HG02678 (cell line): ENCODE results near the gene CNOT9.

Experiments used
- ATAC-seq: cut with Tn5 transposase; IDR thresholded peaks from one replicate; pipeline ENCODE4 v1.9.1; 2021; ENCODE audit warnings: mild to moderate bottlenecking, moderate library complexity; ENCODE audit not compliant: unreplicated experiment

Gene CNOT9

DNA sequence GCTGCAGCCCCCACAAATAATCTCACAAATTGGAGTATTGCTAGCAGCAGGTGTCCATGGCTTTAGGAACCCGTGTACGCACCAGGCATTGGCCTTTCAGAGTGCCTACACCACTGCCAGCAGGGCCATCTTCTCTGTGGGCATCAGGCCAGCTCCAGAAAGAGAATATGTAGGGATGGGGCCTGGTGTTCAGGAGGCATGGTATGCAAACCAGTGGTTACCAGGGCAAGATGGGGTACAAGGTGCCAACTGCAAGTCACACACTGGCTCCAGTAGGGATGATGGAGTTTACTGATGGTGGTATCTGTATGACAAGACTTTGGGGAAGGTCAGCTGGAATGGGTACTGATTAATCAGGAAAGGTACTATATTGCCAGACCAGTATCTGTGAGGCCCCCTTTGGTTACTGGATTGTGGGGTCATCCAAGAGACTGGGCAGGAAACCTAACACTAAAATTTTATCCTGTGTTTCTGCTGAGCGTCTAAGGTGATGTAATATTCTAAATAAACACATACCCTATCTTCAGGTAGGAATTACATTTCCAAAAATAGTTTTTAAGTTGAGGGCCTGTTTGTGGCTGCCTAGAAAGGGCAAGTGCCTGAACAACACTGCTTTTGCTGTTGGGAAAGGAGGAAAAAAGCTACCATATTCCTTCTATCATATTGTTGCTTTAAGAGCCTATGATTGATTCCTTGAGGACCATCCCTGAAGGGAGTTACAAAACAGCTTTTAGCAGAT, 9.0 kb downstream of the CNOT9 start:
- no peak for ATAC-seq

GRCh38 chr2:218578272-218578877, 9.7 kb downstream of the CNOT9 start:
- no peak for ATAC-seq

DNA sequence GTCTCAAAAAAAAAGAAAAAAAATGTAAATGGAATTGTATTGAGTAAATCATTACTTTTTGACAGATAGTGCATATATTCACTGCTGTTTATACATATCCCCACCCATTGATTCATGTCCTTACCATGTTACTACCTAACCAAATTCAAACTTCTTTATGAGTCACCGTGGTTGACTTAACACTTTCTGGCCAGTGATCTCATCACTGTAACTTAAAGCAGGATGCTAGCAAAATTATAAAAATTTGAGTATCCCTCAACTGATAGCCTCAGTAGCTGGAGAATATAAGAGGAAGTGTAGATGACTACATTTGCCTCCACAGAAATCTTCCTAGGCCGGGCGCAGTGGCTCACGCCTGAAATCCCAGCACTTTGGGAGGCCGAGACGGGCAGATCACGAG, 13.4 kb downstream of the CNOT9 start:
- ATAC-seq: peak; percentile 87

- no peak for ATAC-seq
These were observed 15.6 kb downstream of the CNOT9 start for GRCh38 chr2:218583983-218584850.

- ATAC-seq: no peak
These were observed 16.9 kb downstream of the CNOT9 start for GRCh38 chr2:218585541-218585940.

DNA sequence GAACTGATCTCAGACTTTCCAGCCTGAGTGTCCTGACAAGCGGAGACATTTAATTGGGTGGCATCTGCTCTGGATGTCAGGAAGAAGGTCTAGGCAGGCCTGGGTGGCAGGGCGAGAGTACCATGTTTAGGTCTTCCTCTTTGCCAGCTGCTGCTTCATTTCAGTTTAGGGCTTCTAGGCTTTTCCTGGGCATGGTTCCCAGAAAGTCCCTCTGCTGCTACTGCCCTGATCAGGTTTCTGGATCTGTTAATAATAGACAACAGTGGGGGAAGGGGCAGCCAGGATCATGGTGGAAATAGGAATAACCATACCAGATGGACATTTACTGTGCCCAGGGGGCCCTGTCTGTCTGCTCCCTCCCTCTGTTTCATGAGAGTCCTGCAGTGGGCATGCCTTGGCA, 36.8 kb downstream of the CNOT9 start:
- ATAC-seq: no peak

DNA sequence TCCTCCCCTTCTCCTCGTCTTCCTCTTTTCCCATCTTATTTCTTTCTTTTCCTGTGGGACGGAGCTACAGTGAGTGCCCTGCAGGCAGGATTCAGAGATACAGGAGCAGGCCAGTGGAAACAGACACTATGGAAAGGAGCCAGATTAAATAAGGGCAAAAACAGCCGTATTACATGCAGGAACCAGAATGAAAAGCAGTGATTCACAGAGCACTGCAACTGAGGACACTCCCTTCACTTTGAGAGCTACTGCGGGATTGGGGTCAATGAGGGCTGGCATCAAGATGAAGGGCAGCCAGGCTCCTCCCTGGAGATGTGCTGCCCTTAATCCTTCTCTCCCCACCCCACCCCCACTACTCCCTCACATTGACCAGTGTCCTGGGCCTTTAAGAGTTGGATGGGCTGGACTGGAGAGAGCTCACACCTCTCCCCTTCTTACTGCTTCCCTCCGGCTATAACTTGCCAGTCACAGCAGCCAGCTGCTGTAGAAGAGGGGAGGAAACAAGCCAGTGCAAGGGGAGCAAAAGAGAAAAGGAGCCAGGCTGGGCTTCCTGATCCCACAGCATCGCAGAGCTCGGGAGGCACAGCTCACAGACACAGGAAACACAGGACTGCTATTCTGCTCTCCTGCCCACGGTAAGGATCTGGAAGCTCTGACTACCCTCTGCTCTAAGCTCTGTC, 38.9 kb downstream of the CNOT9 start, which contains the start of gene PLCD4:
TSS of gene PLCD4 (plus strand) at position 464 of the 680 bp plus-strand sequence. CDS start 7,841 bp downstream, outside the sequence.
- no peak for ATAC-seq

DNA sequence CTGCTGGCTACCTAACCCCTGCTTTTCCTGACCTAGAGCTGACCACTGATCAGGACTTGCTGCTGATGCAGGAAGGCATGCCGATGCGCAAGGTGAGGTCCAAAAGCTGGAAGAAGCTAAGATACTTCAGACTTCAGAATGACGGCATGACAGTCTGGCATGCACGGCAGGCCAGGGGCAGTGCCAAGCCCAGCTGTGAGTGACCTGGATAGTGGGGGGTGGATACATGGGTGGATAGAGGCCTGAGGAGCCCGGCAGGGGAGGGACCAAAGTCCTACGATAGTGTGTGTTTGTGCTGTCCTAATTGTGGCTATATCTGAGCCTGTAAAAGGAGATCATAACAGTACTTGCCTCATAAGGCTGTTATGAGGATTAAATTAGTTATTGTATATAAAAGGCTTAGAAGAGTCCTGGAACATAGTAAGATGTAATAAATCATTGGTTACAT, 47.3 kb downstream of the CNOT9 start:
- ATAC-seq: no peak

DNA sequence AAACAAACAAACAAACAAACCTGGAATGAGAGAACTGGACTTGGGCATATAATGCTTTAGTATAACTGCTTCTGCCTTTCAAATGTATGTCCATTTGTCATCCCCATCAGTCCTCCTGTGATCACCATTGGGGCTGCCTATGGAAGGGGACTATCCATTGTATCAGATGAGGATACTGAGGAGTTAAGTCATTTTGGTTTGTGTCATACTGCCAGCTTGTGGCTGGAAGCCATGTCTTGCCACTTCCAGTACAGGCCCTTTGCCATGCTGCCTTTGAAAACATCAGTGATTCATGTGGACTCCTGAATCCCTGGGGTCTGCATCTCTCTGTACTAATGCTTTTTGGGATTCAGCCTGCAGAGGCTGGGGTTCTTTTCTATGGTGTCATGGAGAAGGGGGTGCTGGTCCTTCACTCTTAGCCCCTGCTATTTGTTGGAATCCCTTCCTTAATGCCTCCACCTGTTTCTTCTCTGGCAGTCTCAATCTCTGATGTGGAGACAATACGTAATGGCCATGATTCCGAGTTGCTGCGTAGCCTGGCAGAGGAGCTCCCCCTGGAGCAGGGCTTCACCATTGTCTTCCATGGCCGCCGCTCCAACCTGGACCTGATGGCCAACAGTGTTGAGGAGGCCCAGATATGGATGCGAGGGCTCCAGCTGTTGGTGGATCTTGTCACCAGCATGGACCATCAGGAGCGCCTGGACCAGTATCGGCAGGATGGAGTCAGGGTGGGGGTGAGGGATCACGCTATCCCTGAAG, 49.6 kb downstream of the CNOT9 start:
- no peak for ATAC-seq

DNA sequence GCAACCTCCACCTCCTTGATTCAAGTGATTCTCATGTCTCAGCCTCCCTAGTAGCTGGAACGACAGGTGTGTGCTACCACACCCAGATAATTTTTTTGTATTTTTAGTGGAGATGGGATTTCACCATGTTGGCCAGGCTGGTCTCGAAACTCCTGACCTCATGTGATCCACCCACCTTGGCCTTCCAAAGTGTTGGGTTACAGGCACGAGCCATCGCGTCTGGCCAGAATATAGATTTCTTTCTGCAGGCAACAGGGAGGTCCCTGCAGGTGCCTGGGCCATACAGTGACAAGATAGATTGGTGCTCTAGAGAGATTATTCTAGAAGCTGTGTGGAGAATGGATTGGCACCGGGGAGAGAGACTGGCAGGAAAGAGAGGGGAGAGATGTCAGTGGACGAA, 52.4 kb downstream of the CNOT9 start:
- ATAC-seq: no peak

DNA sequence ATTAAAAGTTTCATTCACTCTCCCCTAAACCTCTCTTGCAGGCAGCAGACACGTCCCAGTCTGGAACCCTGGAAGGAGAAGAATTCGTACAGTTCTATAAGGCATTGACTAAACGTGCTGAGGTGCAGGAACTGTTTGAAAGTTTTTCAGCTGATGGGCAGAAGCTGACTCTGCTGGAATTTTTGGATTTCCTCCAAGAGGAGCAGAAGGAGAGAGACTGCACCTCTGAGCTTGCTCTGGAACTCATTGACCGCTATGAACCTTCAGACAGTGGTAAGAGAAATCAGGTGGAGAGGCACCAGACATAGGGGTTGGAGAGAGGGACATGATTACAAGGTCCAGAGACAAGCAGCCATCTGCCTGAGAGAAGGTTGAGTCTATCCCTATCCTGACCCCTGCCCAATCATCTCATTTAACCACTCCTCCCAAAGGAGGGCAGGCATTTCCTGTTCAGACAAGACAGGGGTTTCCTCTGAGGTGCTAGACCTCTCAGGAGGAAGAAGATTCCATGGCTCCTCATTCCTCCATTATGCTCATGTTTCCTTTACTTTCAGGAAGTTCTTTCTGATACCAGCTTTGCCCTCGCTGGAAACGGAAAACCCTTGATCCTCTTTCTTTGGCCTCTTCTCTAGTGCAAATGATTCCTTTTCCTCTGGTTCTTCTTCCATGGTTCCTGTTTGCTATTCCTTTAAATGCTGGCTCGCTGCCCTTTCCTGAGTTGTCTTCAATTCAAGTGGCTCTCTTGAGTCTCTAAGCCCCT, 54.1 kb downstream of the CNOT9 start:
- ATAC-seq: no peak

GRCh38 chr2:218623366-218623705, 54.7 kb downstream of the CNOT9 start:
- ATAC-seq: no peak

DNA sequence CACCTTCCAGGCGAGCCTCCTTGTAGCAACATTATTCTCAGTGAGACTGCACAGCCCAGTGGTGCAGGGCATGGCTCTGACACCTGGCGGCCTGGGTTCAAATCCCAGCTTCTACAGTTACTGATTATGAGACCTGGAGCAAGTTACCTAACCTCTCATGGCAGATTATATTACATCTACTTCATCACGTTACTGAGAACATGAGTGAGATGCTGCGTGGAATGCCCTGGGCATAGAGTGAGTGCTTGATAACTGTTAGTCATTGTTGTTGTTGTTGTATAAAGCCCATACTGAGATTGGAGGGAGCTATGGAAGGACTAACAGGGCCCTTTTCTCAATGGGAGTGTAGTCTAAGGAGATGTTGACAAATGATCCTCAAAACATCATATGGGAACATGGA, 57.7 kb downstream of the CNOT9 start:
- ATAC-seq: no peak

GRCh38 chr2:218627939-218628338, 59.3 kb downstream of the CNOT9 start:
- ATAC-seq: no peak

DNA sequence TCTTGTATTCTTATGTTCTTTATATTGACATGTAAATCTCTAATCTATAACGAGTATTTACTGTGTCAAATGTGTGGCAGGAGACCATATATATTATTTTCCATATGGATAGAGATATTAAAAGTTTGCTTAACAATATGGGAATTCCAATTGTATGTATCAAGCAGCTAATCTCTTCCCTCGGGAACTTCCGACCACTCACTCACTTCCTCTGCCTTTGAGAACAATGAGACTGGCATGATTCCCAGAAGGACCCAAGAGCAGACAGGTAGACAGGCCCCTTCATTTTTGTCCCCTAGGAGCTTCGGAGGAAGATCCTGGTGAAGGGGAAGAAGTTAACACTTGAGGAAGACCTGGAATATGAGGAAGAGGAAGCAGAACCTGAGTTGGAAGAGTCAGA, 63.2 kb downstream of the CNOT9 start:
- ATAC-seq: no peak

DNA sequence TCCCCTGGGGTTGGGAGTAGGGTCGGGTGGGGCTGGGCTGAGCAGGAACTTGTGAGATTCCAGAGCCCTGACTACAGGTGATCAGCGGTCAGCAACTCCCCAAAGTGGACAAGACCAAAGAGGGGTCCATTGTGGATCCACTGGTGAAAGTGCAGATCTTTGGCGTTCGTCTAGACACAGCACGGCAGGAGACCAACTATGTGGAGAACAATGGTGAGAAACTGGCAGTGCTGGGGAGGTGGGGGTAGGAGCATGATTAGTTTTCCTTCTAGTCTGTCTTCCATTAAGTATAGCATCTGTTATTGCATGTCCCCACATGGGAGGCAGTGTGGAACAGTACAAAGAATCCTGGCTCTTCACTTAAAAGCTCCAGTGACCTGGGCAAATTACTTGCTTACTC, 67.1 kb downstream of the CNOT9 start:
- no peak for ATAC-seq

DNA sequence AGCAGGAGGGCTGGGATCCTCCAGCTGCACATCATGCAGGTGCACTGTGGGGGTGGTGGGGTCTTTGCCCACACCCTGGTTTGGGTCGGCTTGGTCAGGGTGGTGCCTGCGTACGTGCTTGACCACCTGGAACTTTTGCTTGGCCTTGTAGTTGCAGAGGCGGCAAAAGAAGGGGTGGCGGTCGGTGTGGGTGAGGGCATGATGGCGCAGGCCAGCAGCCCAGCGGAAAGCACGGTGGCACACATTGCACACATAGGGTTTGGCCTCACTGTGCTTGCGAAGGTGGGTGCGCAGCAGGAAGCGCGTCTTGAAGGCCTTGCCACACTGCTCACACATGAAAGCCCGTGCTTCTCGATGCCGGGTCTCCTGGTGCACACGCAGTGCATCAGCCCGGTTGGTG, 69.7 kb downstream of the CNOT9 start:
- no peak for ATAC-seq

DNA sequence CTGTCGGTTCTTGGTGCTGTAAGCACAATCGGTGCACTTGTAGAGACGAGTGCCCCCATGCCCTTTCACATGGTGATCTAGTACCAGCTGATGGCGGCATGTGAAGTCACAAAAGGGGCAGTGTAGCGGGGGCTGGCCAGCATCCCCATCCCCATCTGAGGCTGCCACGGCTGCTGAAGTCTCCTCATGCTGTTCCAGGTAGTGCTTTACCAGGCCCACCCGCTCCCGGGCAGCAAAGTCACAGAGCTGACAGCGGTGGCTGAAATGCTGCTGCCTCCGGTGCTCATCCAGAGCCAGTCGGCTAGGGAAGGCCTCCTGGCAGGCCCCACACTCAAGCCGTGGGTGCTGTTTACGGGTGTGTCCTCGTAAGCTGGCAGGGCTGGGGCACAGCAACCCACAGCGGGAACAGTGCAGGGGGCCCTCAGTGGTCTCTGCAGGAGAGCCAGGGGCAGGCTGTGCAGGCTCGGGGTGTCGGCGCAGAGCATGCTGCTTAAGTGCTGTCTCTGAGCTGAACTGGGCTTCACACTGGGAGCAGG, 73.5 kb downstream of the CNOT9 start:
- no peak for ATAC-seq

- no peak for ATAC-seq
These were observed 74.1 kb downstream of the CNOT9 start for GRCh38 chr2:218642786-218643185.
